Activated CD4-positive, alpha-beta T cell treated with anti-CD3 and anti-CD28 coated beads for 48 hours (primary cell): ENCODE results near the gene SMPD2.

Experiments
- DNase-seq: peaks from one replicate; pipeline ENCODE4 v3.0.0-alpha.2; 2020

The SMPD2 gene

DNA sequence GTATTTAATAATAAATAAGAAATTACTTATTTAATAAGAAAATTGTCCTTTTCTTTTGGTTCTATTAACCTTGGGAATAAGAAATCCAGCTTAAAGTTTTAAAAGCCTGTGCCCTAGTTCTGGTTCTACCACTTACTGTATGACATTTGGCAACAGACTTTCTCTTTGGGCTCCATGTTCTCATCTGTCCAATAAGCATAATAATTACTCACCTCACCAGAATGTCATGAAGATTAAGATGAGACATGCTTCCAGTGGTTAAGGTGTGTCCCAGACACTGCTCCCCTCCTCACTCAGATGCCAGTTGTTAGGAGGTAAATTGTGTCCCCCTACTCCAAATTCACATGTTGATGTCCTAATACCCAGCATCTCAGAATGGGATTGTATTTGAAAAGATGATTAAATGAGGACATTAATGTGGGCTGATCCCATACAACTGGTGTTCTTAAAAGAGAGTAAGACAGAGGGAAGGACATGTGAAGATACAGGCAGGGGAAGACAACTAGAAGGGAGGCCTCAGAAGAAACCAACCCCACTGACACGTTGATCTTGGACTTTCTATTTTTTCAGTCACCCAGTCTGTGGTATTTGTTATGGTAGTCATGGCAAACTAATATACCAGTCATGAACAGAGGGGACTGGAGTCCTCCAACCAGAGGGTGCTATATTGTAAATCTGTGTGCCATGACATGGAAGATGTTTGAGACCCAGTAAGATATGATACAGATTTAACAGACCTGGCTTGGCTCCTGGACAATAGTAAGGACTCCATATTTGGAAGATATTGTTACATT is 21.4 kb downstream of the SMPD2 start:
- no peak for DNase-seq

DNA sequence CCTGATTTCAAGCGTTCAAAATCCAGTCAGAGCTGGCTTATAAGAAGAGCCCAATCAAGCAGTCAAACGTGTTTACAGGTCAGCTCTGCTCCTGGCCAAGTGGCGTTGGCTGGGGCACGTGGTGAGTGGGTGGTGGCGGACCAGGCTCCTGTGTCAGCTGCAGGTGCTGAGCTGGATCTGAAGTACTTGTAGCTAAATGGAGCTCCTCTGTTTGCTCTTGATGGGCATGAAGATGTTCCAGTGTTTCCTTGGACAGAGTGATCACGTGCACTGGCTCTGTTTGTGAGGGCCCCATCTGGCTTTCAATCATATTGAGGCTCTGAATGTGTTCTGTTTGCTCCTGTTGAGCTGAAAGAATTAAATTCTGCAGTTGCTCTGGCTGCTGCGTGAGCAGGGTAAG is 25.2 kb downstream of the SMPD2 start:
- no peak for DNase-seq

DNA sequence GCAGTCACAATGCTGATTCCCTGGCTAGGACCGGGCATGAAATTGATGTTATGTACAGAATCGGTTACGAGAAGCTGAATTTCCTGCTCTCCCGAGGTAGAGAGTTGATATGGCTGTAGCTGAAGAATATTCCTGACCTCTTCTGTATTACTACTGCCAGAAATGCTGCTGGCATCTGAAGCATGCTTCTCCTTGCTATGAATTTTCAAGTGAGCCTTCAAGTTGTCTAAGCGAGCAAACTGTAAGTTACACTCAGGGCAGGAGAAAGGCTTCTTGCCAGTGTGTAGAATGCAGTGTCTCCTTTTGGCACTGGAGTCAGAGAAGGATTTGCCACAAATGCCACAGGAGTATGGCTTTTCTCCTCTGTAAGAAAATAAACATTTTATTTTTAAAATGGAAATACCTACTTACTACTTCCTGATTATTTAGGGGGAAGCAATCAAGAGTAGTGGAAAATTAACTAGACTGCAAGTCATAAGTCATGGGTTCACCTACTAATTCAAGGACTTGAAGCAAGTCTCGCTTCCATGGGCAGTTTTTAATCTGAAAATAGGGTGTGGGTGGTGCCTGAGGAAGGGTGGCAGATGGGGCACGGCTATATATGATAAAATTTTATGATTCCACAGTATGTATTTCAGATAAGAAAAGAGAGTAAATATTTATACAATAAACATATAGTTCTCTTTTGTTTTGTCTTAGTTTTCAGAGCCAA is 25.8 kb downstream of the SMPD2 start:
- DNase-seq = no peak

DNA sequence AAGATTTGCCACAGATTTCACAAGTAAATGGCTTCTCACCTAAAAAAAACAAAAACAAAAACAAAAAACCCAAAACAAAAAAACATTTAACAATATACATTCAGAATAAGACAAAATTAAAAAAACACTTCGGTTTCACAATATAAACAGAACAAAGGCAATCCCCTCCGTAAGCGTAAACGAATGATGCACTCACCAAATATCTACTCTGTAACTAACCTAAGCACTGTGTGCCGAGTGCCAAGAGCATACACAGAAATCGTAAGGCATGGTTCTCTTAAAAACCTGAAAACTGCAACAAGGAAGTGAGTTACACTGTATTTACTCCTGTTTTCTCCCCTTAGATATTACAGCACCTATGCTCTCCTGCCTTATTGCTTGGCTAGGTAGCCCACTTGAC is 27.2 kb downstream of the SMPD2 start:
- DNase-seq = no peak

DNA sequence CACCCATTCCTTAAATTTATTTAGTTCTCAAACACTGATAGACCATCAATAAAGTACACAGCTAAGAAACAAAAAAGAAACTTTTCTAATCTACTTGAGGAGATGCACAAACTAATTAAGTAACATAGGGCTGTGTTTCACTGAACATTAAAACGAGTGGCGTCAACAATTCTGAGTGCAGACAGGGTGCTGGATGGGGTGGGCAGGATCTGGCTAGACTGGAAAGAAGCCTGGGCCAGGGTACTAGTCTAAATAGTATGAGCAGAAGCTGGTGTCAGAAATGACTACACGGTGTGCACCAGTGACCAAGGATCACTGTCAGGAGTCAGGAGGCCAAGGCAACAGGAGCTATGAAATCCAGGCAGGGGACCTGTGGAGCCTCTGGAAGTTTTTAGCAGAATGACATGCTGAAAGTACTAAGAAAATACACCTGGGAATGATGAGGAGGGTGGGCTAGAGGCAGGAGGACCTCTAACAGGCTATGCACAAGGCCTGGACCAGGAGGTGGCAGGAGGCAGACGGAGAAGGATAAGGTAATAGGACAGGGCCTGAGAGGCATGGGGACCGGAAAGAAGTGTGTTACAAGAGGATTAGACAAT is 29.2 kb downstream of the SMPD2 start:
- no peak for DNase-seq

DNA sequence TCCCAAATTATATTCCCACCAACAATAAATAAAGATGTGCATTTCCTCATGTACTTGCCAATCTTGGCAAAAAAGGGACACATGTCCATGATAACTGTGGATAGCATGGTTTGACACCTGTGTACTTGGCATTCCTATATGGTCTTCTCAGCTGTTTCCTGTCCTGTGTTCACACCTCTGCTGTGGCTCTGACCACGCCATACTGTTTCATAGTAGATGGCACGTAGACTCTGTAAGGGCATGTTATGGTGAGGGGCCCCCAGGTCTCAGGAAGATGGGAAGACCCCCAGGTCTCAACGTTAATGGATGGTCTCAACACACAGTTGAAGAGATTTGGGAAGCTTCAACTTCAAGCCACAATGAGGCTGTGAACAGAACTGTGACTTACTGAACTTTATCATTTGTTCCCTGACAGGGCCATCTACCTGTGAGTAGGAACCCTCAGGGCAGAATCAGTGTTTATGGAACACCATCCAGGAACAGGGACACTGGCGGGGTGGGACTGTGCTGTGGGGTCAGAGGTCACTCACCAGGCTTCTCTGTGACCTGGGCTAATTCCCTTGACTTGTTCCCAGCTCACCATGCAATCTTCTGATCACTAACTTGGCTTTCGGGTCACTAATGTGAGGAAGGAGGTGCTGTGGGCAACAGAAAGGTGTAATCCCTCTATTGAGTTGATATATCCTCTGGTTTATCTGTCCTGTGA is 30.7 kb downstream of the SMPD2 start:
- DNase-seq = no peak

DNA sequence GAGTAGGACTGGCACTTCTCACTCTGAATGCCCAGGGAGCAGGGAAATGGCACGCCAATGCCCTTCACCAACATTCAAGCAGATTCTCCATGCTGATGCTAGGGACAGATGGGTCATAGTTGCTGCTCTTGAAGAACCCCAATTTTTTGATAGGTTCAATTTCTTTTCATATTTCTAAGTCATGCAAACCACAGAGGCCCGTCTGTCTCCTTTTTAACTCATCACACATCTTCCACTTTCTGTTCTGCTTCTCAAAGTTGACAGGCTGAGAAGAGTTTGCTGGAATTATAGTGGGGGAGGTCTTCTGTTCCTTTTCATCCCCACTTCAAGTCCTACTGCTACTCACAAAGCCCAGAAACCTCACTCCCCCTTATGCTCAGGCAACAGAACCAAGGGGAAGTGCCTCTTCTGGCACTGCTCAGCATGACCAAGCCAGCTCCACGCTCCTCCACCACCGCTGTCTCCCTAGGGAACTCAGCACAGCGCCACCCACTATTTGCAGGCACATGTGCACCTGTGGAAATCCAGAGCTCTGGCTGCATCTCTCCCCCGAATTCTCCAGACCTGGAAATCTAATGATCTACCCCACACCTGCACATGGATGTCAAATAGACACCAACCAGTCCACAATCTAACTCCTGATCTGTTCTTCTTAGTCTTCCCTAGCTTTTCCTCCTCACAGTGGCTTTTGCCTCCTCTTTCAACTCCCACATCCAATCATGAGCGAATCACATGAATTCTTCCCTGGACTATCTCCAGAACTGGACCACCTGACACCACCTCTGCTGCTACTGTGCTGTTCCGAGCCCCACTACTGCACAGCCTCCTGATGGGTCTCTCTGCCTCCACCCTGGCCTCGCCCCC is 31.8 kb downstream of the SMPD2 start:
- no peak for DNase-seq

DNA sequence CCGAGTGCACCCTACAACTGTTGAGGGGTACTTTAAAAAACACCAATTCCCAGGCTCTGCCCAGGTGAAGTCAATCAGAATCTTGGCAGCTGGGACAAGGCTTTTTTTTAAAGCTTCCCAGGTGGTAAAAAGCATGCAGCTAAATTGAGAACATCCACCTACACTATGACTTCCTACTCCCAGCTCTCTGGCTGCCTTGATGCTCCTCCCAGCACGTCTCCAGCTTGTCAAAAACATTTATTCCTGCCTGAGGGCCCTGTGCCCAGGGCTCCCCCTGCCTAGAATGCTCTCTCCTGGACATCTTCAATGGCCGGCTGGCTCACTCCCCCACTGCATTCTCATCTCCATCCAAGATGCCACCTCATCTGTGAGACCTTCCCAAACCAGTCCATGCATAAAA is 32.6 kb downstream of the SMPD2 start:
- no peak for DNase-seq

DNA sequence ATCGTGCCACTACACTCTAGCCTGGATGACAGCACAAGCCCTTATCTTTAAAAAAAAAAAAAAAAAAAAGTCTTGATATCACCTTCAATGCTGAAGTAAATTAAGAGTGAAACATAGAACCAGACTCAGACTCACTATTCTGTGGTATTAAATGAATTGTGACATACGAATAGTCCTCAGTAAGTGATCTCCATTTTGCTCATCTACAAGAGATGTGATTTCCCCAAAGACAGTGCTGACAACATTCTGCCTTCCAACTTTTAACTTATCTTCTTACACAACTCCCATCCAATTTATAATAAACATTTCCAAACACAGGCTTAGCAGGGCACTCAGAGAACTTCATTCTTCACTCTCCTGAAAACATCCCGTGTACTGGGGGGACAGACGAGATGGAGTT is 34.5 kb downstream of the SMPD2 start:
- DNase-seq = no peak

DNA sequence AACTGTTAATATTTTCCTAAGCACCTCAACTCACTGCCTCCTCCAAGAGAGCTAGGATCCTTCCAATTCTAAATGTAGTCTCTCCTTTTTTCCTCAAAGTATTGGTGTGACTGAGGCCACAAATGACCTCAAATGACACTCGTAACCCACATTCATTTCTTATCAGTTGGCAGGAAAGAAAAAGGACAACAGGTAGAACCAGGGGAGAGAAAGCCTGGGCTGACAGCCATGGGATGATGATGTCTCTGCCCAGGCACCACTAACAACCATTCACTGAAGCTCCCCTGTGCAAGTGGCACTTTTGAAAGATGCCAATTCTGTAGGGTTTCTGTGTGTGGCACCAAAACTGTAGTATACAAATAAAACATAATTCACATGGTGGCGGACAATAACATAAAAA is 35.1 kb downstream of the SMPD2 start:
- no peak for DNase-seq

DNA sequence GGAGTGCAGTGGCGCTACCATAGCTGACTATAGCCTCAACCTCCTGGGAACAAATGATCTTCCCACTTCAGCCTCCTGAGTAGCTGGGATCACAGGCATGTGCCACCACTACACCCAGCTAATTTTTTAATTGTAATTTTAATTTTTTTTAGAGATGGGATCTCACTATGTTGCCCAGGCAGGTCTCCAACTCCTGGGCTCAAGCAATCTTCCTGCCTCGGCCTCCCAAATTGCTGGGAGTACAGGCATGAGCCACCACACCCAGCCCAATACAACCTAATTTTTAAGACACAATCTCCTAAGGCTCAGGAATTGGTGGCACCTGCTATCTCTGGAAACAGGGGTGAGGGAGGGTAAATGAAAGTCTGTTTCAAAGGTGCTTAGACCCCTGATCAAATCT is 36.7 kb downstream of the SMPD2 start:
- DNase-seq = no peak

DNA sequence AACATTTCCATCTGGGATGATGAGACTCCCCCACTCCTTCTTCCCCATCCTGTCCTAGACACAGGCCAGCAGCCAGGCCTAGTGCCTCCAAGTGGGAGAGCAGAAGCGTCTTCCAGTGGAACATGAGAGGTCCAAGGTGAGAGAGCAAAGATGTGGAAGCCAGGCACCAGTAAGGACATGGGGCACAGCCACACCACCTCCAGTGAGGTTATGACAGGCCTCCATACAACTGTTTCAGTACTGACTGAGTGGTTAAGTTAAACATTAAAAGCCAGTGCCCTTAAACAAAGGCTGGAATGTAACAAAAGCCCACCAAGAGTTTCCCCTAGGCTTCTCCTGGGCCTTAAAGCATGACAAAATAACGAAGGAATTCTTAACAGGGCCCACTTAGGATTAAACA is 37.2 kb downstream of the SMPD2 start:
- no peak for DNase-seq

DNA sequence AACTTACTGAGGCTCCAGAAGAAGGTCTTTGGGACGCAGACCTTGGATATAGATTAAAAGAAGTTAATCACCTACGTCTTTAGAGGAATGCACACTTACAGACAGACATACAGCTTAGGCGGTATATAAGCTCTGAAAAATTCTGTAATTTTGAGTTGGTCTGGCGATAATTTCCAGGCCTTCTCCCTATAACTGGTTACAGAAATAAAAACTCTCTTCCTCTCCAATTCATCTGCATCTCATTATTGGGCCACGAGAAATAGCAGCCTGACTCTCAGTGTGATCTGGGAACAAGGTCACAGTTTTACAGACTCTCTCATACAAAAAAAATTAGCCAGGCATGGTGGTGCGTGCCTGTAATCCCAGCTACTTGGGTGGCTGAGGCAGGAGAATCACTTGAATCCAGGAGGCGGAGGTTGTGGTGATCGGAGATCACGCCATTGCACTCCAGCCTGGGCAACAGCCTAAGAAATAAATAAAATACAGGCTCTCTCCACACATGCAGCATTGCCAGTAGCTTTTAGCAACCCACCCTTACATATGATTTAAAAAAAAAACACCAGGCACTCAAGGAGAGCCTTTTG is 37.8 kb downstream of the SMPD2 start:
- DNase-seq = no peak

DNA sequence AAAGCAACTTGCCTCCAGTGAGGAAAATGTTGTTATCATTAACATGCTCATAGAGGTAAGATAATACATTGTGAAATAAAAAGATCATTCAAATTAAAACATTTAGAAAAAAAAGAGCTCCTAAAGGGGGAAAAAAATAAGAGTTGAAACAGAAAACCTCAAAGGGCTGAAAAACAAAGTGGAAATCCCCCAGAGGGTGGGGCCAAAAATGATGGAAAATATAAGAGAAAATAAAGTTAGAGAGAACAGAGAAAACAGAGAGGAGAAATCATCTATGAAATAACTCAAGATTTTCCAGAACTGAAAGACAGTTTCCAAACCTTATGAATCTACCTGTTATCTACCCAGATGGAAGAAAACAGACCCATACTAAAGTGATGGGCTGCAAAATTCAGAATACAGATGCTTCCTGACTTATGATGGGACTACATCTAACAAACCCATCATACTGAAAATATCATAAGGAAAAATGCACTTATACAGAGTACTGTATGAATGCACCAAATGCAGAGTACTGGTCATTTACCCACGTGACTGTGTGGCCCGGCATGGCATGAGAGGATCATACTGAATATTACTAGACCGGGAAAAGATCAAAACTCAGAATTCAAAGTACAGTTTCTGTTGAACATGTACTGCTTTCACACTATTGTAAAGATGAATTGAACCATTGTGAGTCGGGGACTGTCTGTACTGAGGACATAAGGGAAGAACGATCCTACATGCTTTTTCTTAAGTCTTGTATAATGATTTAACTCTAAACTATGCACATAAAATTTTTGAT is 38.5 kb downstream of the SMPD2 start:
- DNase-seq = no peak

DNA sequence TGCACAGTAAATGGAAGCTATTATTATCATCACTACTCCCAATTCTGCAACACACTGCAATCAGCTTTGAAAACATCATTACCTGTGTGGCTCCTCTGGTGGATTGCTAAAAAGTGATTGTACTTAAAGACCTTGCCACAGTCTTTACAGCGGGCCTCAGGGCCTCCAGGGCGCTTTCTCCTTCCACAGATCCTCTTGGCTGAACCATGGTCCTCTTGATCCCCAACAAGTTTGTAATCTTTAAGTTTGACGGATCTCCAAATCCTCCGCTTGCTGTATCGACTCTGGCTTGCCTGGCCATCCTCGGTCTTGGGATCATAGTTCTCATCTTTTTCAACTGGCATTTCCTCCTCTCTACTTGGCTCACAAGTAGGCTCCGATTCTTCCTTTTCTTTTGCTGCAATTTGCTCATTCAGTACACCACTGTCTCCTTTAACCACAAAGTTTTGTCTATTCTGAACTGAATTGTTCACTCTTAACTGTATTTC is 40.5 kb downstream of the SMPD2 start:
- DNase-seq = no peak

DNA sequence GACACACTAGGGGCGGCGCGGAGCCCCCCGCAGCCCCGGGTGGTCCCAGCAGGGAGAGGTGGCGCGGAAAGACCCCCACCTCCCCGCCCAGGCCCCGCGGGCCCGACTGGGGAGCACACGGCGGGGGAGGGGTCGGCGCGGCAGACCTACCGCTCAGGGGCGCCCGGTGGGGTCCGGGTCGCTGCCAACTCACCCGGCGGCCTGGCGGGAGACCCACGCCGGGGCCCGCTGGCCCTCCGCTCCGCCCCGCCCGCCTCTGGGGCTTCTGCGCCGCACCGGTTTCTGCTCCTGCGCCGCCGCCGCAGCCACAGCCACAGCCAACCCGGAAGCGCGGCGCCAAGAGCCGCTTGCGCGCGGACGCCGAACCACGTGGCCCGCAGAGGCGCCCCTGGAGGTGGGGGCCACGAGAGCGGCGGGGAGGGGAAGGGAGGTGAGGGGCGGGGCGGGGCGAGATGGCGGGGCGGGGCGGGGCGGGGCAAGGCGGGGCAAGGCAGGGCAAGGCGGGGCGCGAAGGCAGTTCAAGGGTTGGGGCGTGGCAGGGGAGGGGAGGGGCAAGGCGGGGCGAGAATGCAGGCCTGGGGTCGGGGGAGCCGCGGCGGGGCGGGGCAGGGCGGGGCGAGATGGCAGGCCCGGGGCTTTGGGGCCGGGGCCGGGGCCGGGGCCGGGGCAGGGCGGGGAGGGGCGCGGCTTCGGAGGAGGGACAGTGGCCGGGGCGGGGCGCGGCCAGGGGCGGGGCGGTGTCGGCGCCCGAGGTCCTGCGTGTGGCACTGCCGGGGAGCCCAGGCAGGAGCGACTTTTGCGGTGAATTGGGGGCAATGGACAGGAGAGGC is 42.6 kb downstream of the SMPD2 start, which contains the start of gene ZBTB24:
ZBTB24 (minus strand) TSS at position 315 of the 830 bp plus-strand sequence. CDS start 1,193 bp downstream, outside the sequence.
- peak; percentile 89 for DNase-seq

DNA sequence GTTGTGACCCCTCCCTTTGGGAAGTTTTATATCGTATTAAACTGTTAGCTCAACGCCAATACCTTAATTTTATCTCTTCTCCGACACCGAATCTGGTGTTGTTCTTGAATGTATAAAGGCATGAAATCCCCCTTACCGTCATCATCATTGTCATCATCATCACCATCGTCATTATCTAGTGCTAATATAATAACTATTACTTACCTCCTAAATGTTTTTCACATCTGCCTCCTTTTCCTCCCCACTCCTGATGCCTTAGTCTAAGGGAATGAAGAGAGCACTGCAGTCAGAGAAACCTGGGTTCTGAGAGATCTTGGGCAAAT is 43.2 kb downstream of the SMPD2 start:
- no peak for DNase-seq

DNA sequence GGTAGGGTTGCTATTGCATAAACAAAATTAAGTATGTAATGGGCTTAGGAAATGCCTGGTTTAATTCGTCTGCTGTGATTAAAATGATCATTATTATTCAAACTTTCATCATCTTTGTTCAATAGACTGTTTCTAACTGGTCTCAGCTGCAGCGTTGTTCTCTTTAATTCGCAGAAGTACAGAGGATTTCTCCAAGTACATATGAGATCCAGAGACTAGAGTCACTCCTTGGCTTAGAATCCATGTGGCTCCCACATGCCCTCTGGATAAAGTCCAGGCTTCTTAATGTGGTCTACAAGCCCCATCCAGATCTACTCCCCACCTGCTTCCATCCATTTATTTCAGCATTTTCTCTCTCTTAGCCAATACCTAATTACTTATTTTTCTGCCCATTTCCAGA is 43.6 kb downstream of the SMPD2 start:
- no peak for DNase-seq

DNA sequence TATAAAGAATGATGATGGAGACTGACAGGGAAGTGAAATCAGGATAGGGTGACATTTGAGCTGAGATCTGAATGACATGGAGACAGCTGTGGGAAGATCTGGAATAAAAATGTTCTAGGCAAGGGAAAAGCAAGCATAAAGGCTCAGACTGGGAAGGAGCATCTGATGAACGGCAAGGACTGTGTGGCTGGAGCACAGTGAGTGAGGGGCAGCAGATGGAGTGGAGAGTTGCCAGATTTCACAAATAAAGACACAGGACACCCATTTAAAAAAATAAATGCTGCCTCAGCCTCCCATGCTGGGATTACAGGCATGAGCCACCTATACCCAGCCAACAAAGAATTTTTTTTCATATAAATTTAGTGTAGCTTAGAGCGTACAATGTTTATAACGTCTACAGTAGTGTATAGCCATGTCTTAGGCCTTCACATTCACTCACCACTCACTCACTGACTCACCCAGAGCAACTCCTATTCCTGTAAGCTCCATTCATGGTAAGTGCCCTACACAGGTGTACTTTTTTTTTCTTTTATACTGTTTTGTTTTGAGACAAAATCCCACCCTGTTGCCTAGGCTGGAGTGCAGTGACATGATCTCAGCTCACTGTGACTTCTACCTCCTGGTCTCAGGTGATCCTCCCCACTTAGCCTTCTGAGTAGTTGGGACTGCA is 44.9 kb downstream of the SMPD2 start:
- DNase-seq = no peak

DNA sequence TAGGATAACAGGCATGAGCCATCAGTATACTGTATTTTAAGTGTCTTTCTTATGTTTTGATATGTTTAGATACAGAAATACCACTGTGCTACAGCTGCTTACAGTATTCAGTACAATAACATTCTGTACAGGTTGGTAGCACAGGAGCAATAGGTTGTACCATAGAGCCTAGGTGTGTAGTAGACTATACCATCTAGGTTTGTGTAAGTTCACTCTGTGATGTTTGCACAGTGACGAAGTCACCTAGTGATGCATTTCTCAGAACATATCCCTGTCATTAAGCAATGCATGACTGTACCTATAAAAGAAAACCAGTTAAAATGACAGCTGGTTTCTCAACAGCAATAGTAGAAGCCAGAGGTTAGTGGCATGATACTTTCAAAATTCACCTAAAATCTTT is 45.5 kb downstream of the SMPD2 start:
- DNase-seq = no peak
